GM18519 (cell line): ENCODE results near the gene OR5V1.
"Not testable (repeated sequence)": the region's sequence is repeated elsewhere in the genome, so short reads cannot be mapped to it uniquely, and the experiment has no call there.

Source experiments
- ATAC-seq: cut with Tn5 transposase; IDR thresholded peaks from one replicate; pipeline ENCODE4 v1.9.1; 2021; ENCODE audit warnings: mild to moderate bottlenecking, moderate library complexity; ENCODE audit not compliant: unreplicated experiment, low FRiP score

The OR5V1 gene

GRCh38 chr6:29368765-29369164 lies at the start of gene OR5V1:
Gene OR5V1, minus strand, starts transcription at chr6:29368865. Its CDS starts 12,670 bp downstream, at chr6:29356195.
- ATAC-seq, result no peak

DNA sequence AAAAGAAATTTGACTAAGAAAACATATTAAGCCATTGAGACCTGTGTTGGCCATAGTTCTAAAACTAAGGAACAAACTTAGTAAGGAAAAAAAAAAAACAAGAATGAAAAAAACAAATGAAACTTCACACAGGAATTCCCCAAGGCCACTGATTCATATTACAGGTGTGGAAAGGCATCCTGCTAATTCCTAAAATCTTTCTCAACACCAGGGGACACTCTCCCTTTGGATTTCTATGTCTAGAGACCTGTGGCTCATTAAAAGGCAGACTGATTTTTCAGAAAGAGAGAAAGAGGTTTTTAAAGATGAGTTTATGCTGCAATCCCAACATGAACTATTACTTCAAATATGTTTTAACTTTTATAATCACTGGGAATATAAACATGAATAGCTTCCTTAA lies 45.9 kb upstream of the OR5V1 start, which contains the start of gene OR12D1:
Gene OR12D1 (plus strand): TSS at position 341 of the 400 bp plus-strand sequence.
- no peak for ATAC-seq

DNA sequence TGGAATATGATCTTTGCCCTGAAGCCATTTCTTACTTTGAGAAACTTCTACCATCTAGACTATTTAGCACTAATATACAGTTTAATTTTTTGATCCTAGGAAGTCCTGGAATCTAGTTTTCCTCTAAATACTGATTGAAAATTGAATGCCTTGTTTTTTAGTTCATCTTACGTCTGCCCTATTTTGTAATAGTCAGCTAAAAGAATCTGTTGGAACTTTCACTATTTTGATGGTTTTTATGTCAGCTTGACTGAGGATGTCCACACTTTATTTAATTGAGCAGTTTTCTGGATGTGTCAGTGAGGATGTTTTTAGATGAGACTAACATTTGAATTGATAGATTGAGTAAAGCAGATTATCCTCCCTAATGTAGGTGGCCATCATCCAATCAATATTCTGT lies 35.1 kb upstream of the OR5V1 start:
- no peak for ATAC-seq

- no peak for ATAC-seq
These were observed 30.9 kb upstream of the OR5V1 start for GRCh38 chr6:29399525-29399924.

DNA sequence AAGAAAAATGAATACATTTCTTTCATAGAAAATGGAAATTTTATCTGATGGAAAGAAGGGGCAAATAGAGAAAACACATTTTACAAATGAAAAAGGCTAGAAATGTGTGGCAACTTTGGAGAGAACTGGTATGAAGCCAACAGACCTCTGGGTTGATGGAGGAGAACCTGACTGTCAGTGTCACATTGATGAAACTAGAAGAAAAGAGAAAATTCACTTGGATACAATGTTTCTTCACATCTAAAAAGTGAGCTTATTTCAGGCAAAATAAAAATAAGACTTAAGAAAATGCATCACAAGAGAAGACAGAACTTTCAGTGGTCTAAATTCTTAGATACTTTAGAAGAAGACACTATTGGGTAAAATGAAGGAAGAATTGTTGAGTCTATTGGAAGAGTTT lies 26.7 kb upstream of the OR5V1 start, which contains the start of gene OR12D2:
Gene OR12D2 (plus strand): TSS at position 301 of the 400 bp plus-strand sequence. CDS start 1,069 bp downstream, outside the sequence.
- ATAC-seq, result no peak

- no peak for ATAC-seq
These were observed 19.9 kb upstream of the OR5V1 start for GRCh38 chr6:29388533-29388932.

GRCh38 chr6:29376003-29376402 lies 7.3 kb upstream of the OR5V1 start:
- no peak for ATAC-seq

- no peak for ATAC-seq
These were observed 6.5 kb upstream of the OR5V1 start, which contains the start of gene OR12D3 for GRCh38 chr6:29375191-29375590. Gene OR12D3, minus strand, starts transcription at chr6:29375291. Its CDS starts 4 bp downstream, at chr6:29375287.

- ATAC-seq, result no peak
These were observed 13.1 kb downstream of the OR5V1 start for GRCh38 chr6:29355603-29356002.

DNA sequence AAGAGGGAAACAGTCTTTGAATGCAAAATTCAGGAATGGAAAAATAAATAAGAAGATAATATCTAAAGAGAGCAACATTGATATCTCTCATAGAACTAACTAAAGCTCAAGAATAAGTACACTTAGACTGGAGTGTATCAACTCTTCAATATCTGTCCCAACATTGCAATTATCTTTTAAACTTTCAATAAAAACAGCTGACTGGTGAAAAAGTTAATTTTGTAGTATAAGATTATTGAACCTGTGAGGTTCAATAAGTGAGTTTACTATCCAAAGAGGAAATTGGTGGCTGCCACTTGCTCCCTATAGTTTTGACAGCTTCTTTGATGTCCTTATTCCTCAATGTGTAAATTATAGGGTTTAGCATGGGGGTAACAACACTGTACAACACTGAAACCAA lies 13.7 kb downstream of the OR5V1 start:
- no peak for ATAC-seq

DNA sequence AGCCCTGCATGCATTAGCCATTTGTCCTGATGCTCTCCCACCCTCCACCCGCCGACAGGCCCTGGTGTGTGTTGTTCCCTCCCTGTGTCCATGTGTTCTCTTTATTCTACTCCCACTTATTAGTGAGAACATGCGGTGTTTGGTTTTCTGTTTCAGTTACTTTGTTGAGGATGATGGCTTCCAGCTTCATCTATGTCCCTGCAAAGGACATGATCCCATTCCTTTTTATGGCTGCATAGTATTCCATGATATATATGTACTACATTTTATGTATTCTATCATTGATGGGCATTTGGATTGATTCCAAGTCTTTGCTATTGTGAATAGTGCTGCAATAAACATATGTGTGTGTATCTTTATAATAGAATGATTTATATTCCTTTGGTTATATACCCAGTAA lies 19.3 kb downstream of the OR5V1 start:
- ATAC-seq, result not testable (repeated sequence)

GRCh38 chr6:29345380-29345779 lies 23.3 kb downstream of the OR5V1 start:
- ATAC-seq, result no peak

- no peak for ATAC-seq
These were observed 32.4 kb downstream of the OR5V1 start for GRCh38 chr6:29336269-29336668.

DNA sequence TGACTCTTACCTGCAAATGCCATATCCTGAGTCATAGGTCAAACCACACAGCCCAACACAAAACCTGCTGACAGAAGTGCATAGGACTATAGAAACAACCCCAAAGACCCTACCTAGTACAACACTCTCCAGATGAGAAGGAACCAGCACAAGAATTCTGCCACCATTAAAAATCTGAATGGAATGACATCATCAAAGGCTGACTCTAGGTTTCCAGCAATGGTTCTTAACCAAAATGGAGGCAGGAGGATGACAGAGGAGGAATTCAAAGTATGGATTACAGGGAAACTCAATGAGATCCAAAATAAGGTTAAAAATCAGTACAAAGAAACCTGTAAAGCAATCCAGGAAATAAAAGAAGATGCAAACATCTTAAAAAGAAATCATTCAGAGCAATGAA lies 36.0 kb downstream of the OR5V1 start:
- no peak for ATAC-seq

GRCh38 chr6:29325777-29326176 lies 42.9 kb downstream of the OR5V1 start:
- ATAC-seq, result no peak

DNA sequence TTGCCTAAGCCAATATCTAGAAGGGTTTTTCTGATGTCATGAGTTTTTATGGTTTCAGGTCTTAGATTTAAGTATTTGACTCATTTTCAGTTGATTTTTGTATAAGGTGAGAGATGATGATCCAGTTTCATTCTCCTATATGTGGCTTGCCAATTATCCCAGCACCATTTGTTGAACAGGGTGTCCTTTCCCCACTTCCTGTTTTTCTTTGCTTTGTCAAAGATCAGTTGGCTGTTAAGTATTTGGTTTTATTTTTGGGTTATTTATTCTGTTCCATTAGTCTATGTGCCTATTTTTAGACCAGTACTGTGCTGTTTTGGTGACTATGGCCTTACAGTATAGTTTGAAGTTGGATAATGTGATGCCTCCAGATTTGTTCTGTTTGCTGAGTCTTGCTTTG lies 45.3 kb downstream of the OR5V1 start:
- not testable (repeated sequence) for ATAC-seq

DNA sequence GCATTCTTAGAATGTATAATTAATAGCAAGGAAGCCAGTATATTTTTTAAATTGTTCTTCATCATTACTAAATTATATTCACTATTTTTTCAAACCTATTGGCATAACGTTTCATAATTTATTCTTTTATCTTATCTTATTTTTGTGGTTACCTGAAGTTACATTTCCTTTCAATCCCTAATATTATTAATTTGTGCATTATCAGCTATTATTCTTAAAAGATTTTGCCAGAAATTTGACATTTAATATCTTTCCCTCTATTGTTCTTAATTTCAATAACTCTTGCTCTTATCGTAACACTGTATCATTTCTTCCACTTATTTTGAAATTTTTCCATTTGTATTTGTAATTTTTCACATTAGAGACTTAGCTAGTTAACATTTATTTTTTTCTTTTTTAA lies 48.7 kb downstream of the OR5V1 start:
- ATAC-seq, result no peak
